GM19463 (cell line): ENCODE data around the gene SLF2.
"Not testable (repeated sequence)": the region's sequence is repeated elsewhere in the genome, so short reads cannot be mapped to it uniquely, and the experiment has no call there.

Source experiments
- ATAC-seq: cut with Tn5 transposase; IDR thresholded peaks from one replicate; pipeline ENCODE4 v1.9.1; 2021; ENCODE audit warnings: mild to moderate bottlenecking, moderate library complexity; ENCODE audit not compliant: unreplicated experiment

Gene SLF2

GRCh38 chr10:100879741-100880360 lies 32.9 kb upstream of the SLF2 start:
- ATAC-seq = no peak

GRCh38 chr10:100881556-100882213 lies 31.1 kb upstream of the SLF2 start:
- ATAC-seq = no peak

GRCh38 chr10:100882252-100882651 lies 30.5 kb upstream of the SLF2 start:
- ATAC-seq = no peak

- no peak for ATAC-seq
Observed at GRCh38 chr10:100882671-100883311, 30.0 kb upstream of the SLF2 start.

GRCh38 chr10:100883312-100883821 lies 29.4 kb upstream of the SLF2 start:
- no peak for ATAC-seq

GRCh38 chr10:100885611-100886010 lies 27.2 kb upstream of the SLF2 start:
- ATAC-seq = not testable (repeated sequence)

- no peak for ATAC-seq
Observed at GRCh38 chr10:100886091-100886490, 26.7 kb upstream of the SLF2 start.

- ATAC-seq = no peak
Observed at GRCh38 chr10:100886521-100886920, 26.2 kb upstream of the SLF2 start.

- ATAC-seq = no peak
Observed at GRCh38 chr10:100886963-100887362, 25.8 kb upstream of the SLF2 start.

- ATAC-seq = no peak
Observed at GRCh38 chr10:100887761-100888296, 24.9 kb upstream of the SLF2 start.

GRCh38 chr10:100888957-100889356 lies 23.8 kb upstream of the SLF2 start:
- no peak for ATAC-seq

GRCh38 chr10:100889546-100889945 lies 23.2 kb upstream of the SLF2 start:
- ATAC-seq = no peak

- no peak for ATAC-seq
Observed at GRCh38 chr10:100890141-100890672, 22.6 kb upstream of the SLF2 start.

GRCh38 chr10:100890673-100891317 lies 22.0 kb upstream of the SLF2 start:
- ATAC-seq = no peak

- no peak for ATAC-seq
Observed at GRCh38 chr10:100894033-100894432, 18.7 kb upstream of the SLF2 start.

GRCh38 chr10:100894589-100895294 lies 18.0 kb upstream of the SLF2 start:
- no peak for ATAC-seq

- no peak for ATAC-seq
Observed at GRCh38 chr10:100895346-100895745, 17.4 kb upstream of the SLF2 start.

- ATAC-seq = no peak
Observed at GRCh38 chr10:100895896-100896295, 16.9 kb upstream of the SLF2 start.

GRCh38 chr10:100896876-100897461 lies 15.8 kb upstream of the SLF2 start:
- ATAC-seq = no peak

- no peak for ATAC-seq
Observed at GRCh38 chr10:100897976-100898375, 14.8 kb upstream of the SLF2 start.
